Epithelial cell of proximal tubule (primary cell): Measurements from ENCODE around the gene BCKDHB. TPM values are rescaled to one million over a fixed set of nuclear protein-coding genes. Genes with fewer than 3 reads are reported as not detected.
"Not testable (repeated sequence)": the region's sequence is repeated elsewhere in the genome, so short reads cannot be mapped to it uniquely, and the experiment has no call there.

ENCODE experiments used
- DNase-seq: peaks from one replicate; pipeline ENCODE4 v3.0.0-alpha.2; 2011; ENCODE audit warnings: low read depth
- H3K4me3 ChIP-seq: 2 replicates; pipeline ENCODE4 v1.5.1; 2011; ENCODE audit warnings: low read depth, mild to moderate bottlenecking, low read length
- total RNA-seq: library from RNA; depleted of rRNA; stranded (reverse); fragments of >200 nt; gene quantifications from 2 replicates; pipeline ENCODE4 v1.2.3, GENCODE V29; 2015
- TF ChIP-seq, protein P1 (sequence below): conservative IDR thresholded peaks from 2 replicates; pipeline ENCODE4 v1.5.1; 2012; ENCODE audit warnings: low read depth, mild to moderate bottlenecking, low read length

Gene BCKDHB
- total RNA-seq, 1 donor from 2014 or later = 11.9 TPM

DNA sequence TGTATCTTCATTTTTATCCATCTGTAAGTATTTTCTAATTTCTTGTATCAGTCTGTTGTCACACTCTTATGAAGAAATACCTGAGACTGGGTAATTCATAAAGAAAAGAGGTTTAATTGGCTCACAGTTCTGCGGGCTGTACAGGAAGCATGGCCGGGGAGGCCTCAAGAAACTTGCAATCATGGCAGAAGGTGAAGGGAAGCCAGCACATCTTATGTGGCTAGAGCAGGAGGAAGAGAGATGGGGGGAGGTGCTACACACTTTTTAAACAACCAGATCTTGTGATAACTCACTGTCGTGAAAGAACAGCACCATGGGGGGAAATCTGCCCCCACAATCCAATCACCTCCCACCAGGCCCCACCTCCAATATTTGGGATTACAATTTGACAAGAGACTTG lies 10.9 kb upstream of the BCKDHB start:
- H3K4me3 ChIP-seq = no peak overlapping the region
- TF ChIP-seq, protein P1, sequence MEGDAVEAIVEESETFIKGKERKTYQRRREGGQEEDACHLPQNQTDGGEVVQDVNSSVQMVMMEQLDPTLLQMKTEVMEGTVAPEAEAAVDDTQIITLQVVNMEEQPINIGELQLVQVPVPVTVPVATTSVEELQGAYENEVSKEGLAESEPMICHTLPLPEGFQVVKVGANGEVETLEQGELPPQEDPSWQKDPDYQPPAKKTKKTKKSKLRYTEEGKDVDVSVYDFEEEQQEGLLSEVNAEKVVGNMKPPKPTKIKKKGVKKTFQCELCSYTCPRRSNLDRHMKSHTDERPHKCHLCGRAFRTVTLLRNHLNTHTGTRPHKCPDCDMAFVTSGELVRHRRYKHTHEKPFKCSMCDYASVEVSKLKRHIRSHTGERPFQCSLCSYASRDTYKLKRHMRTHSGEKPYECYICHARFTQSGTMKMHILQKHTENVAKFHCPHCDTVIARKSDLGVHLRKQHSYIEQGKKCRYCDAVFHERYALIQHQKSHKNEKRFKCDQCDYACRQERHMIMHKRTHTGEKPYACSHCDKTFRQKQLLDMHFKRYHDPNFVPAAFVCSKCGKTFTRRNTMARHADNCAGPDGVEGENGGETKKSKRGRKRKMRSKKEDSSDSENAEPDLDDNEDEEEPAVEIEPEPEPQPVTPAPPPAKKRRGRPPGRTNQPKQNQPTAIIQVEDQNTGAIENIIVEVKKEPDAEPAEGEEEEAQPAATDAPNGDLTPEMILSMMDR = no peak
- no peak for DNase-seq

DNA sequence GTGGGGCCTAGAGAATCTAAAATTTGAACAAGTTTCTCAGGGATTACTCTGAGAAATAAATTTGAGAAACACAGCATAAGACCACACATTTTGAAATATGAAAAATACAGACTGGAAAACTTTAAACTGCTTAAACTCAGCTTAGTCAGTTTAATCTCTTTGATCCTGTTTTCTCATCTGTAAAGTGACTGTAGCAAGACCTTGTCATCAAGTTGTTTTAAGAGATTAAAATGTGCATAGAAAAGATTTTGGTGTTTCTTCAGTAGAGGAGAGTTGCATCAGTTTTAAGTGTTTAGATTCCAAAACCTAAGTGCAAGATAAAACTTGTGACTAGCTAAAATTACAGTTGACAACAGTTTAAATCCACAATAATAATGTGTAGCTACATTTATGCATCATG lies 8.1 kb upstream of the BCKDHB start:
- TF ChIP-seq, protein P1 = no peak
- no peak overlapping the region for H3K4me3 ChIP-seq
- DNase-seq = no peak

DNA sequence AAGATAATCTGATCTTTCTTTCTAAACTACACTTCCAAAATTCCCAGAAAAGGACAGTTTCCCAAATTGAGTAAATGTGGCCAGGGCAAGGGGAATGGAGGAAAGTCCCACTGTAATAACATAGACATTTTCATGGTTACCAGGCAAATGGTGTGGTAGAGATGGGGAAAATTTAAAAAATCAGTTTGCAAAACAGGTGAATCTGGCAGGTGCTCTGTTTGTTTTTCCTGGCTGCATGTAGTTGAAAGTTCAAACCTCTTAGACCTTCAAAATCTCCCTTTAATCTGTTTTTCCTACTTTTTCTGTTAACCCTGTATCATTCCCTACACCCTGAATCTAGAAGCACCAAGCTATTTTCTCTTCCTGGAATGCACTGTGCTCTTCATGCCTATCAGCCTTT lies 2.0 kb upstream of the BCKDHB start:
- no peak for DNase-seq
- TF ChIP-seq, protein P1 = no peak
- no peak overlapping the region for H3K4me3 ChIP-seq

DNA sequence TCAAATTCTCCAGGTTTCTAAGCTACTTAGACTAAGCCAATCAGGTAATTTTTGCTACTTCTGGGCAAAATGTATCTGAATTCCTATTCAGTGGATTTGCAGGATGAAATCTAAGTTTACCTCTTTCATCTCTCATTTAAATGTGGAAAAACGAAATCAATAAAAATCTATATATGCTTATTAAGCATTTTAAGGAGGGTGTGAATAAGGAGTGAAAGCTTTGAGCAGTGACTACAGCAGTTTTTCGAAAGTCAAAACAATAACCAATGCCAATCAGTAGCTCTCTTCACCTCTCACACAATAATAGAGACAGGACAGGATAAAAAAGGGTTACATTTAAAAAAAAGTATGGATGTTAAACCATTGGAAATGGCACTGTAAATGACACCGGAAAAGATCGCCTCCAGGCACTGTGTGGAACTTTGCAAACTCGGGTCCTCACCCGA lies 476 bp upstream of the BCKDHB start:
- TF ChIP-seq, protein P1 = no peak
- no peak for DNase-seq
- peak overlapping the region; percentile 92 for H3K4me3 ChIP-seq

DNA sequence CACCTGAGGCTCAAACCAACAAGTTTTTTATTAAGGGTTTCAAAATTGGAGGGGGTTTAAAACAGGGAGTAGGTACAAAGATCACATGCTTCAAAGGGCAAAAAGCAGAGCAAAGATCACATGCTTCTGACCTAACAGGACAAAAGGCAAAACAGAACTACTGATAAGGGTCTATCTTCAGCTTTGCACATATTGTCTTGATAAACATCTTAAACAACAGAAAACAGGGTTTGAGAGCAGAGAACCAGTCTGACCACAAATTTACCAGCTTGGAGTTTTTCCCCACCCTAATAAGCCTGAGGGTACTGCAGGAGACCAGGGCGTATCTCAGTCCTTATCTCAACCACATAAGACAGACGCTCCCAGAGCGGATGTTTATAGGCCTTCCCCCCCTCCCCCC lies 16.1 kb downstream of the BCKDHB start:
- not testable (repeated sequence) for H3K4me3 ChIP-seq

DNA sequence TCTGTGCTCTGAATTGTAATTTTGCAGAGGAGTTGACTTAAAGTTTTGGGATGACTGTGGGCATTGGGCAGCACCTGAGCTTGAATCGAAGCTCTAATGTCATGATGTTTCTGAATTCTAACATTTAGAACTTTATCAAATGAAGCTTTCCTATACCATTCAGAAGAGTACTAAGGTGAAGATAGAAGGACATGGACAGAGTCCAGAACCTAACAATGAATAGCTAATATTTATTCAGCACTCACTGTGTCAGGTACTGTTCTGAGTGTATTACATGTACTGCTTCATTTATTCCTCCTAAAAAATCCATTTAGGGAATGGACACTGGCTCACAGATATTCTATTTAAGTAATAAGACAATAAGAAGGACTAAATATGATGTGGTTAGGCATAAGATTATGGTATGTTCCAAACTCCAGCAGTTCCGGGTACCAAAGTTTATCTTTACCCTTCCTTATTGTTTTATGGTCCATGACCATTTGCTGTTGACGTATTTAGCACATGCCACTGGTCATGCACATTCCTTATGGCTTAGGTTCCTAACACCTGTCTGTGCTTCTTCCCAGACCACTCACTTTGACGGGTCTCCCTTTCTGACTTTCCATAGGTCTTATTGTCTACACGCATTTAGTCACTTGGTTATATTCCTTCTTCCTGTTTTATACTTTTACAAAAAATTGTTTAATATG lies 20.3 kb downstream of the BCKDHB start:
- H3K4me3 ChIP-seq = no peak overlapping the region
- TF ChIP-seq, protein P1 = no peak
- DNase-seq = no peak

More for the DNA sequence above, 16.1 kb downstream of the BCKDHB start:
- DNase-seq = not testable (repeated sequence)

DNA sequence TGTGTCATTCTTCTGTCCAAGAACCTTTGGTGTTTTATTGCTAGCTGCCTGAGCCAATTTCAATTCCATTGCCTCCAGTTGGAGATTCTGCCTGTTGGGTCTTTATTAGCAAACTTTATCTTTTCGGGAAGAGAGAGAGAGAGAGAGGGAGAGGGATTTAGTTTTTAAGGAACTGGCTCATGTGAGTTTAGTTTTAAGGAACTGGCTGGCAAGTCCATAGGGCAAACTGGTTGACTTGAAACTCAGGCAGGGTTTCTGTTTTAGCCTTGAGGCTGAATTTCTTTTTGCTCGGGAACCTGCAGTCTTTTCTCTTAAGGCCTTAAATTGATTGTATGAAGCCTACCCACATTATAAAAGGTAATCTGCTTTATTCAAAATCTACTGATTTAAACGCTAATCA lies 23.0 kb downstream of the BCKDHB start:
- no peak for DNase-seq
- TF ChIP-seq, protein P1 = no peak
- no peak overlapping the region for H3K4me3 ChIP-seq

DNA sequence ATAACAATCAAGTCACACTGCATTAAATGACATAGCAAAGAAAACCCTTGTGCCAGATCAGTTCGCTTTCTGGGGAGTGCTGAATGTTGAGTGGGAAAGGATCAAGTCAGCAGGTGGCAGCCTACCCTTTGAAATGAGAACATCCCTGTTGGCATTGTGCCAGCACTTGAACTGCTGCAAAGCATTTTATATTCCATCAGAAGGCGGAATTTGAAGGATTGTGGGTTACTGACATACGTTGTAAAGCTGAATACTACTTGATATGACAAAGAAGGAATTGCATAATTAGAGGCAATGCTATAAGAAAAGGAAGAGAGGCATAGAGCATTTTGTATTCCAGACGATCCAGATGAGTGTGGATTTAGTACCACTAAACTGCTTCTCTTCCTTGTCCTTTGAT lies 26.5 kb downstream of the BCKDHB start:
- peak; percentile 12 for DNase-seq
- no peak overlapping the region for H3K4me3 ChIP-seq
- TF ChIP-seq, protein P1 = peak; percentile 74
